CD4-positive, alpha-beta T cell treated with Interleukin-15 for 1 hour (primary cell): ENCODE data around the gene MGLL.
"Not testable (repeated sequence)": the region's sequence is repeated elsewhere in the genome, so short reads cannot be mapped to it uniquely, and the experiment has no call there.

ENCODE experiments used
- DNase-seq: peaks from one replicate; pipeline ENCODE4 v3.0.0-alpha.2; 2020

Gene MGLL

GRCh38 chr3:127670761-127671522 is 151.4 kb downstream of the MGLL start:
- peak; percentile 10 for DNase-seq

- DNase-seq = peak; percentile 6
Measured at GRCh38 chr3:127670229-127670559, 152.1 kb downstream of the MGLL start.

GRCh38 chr3:127669541-127670228 is 152.6 kb downstream of the MGLL start:
- DNase-seq = peak; percentile 14

GRCh38 chr3:127668906-127669305 is 153.4 kb downstream of the MGLL start:
- DNase-seq = peak; percentile 12

- peak; percentile 16 for DNase-seq
Measured at GRCh38 chr3:127667119-127667681, 155.1 kb downstream of the MGLL start.

- DNase-seq = no peak
Measured at GRCh38 chr3:127666676-127667075, 155.6 kb downstream of the MGLL start.

GRCh38 chr3:127665586-127665985 is 156.7 kb downstream of the MGLL start:
- no peak for DNase-seq

- DNase-seq = no peak
Measured at GRCh38 chr3:127665165-127665564, 157.2 kb downstream of the MGLL start.

GRCh38 chr3:127663151-127663550 is 159.2 kb downstream of the MGLL start:
- no peak for DNase-seq

- no peak for DNase-seq
Measured at GRCh38 chr3:127662001-127662469, 160.3 kb downstream of the MGLL start.

- no peak for DNase-seq
Measured at GRCh38 chr3:127661600-127661999, 160.7 kb downstream of the MGLL start.

GRCh38 chr3:127660621-127661251 is 161.6 kb downstream of the MGLL start:
- no peak for DNase-seq

GRCh38 chr3:127658234-127658633 is 164.1 kb downstream of the MGLL start:
- no peak for DNase-seq

- no peak for DNase-seq
Measured at GRCh38 chr3:127656906-127657305, 165.4 kb downstream of the MGLL start.

- no peak for DNase-seq
Measured at GRCh38 chr3:127655641-127656040, 166.7 kb downstream of the MGLL start.

- not testable (repeated sequence) for DNase-seq
Measured at GRCh38 chr3:127654993-127655392, 167.3 kb downstream of the MGLL start.

- no peak for DNase-seq
Measured at GRCh38 chr3:127654374-127654773, 167.9 kb downstream of the MGLL start.

- peak; percentile 41 for DNase-seq
Measured at GRCh38 chr3:127652246-127652995, 169.9 kb downstream of the MGLL start.

GRCh38 chr3:127651516-127652172 is 170.7 kb downstream of the MGLL start:
- DNase-seq = no peak

GRCh38 chr3:127650236-127650635 is 172.1 kb downstream of the MGLL start:
- DNase-seq = no peak

GRCh38 chr3:127647845-127648204 is 174.5 kb downstream of the MGLL start:
- no peak for DNase-seq

GRCh38 chr3:127647166-127647844 is 175.0 kb downstream of the MGLL start:
- no peak for DNase-seq
